HAP-1 (cell line): ENCODE results near the gene NFIB.
A peak's percentile ranks its signal among the peaks of the same experiment; 100 is the strongest.

ENCODE experiments used
- DNase-seq, 2 experiments: peaks; one replicate each; pipeline ENCODE4 v3.0.0-alpha.2; 2016 to 2020; ENCODE audit warnings: low spot score in 2 of 2
- H3K27me3 ChIP-seq: fragments of 250-450 bp; sonication (Bioruptor Pico); 2 replicates; pipeline ENCODE4 v1.5.1; 2020; ENCODE audit warnings: low read depth, mild to moderate bottlenecking, moderate library complexity
- H3K36me3 ChIP-seq: fragments of 250-450 bp; sonication (Bioruptor Pico); replicated peaks from 2 replicates; pipeline ENCODE4 v1.5.1; 2020; ENCODE audit warnings: mild to moderate bottlenecking
- H3K4me1 ChIP-seq: fragments of 250-450 bp; sonication (Bioruptor Pico); 2 replicates; pipeline ENCODE4 v1.5.1; 2020; ENCODE audit warnings: mild to moderate bottlenecking
- H3K4me3 ChIP-seq: fragments of 250-450 bp; sonication (Bioruptor Pico); 2 replicates; pipeline ENCODE4 v1.5.1; 2020; ENCODE audit warnings: mild to moderate bottlenecking, moderate library complexity
- H3K9me3 ChIP-seq: fragments of 250-450 bp; sonication (Bioruptor Pico); 2 replicates; pipeline ENCODE4 v1.5.1; 2020; ENCODE audit warnings: mild to moderate bottlenecking, moderate library complexity
- in situ Hi-C: fragments of 300-500 bp; cut with MboI; formaldehyde crosslinking; loops from 3 replicates; pipeline ENCODE4 v1.14.3; 2020; ENCODE audit warnings: low sequenced_read_pairs, inconsistent platforms, mixed read lengths

The NFIB gene

DNA sequence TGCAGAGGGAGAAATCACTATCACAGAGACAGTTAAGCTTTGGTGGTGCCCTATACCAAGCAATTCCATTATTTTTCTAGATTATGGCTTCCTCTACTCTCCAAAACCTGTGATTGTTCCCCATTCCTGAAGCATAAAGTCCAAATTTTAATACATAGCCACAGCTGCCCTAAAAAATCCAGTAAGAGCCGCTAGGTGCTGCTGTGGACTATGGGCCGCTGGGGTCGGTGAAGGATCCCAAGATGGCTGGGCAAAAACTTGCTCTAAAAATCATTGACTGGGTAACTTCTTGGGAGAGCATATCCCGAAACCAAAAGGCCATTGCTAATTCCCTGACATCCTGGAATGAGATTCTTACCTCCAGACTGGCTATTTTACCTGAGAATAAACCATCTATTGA, 245.3 kb downstream of the NFIB start:
- no peaks in the 10 kb centered on the region for H3K9me3 ChIP-seq
- in situ Hi-C loops = no loop called here
- no peaks in the 10 kb centered on the region for H3K27me3 ChIP-seq
- H3K4me3 ChIP-seq = no peak overlapping the region
- H3K4me1 ChIP-seq = no peaks in the 10 kb centered on the region
- DNase-seq = peak; percentile 16 to 41
- H3K36me3 ChIP-seq = no peaks in the 10 kb centered on the region

DNA sequence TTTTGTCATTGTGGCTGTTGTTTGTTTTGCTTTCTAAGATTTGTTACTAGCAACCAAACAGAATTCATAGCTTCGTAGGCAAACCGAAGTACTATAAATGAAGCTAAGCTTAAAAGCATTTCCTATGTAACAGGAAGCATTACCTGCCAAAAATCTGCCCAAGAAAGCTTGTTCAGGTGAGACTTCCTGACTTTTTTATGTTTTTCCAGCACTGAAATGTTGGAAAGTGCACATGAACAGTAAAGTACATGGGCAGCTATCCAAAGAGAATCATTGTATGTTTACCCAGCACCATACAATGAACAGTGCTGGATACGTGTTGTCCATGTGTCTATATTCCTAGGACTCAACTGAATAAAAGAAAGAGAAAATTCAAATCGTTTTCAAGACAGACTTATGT, 247.1 kb downstream of the NFIB start:
- no peaks in the 10 kb centered on the region for H3K9me3 ChIP-seq
- in situ Hi-C loops = no loop called here
- DNase-seq = no peak
- no peaks in the 10 kb centered on the region for H3K4me1 ChIP-seq
- H3K4me3 ChIP-seq = no peak overlapping the region
- no peaks in the 10 kb centered on the region for H3K36me3 ChIP-seq
- no peaks in the 10 kb centered on the region for H3K27me3 ChIP-seq

DNA sequence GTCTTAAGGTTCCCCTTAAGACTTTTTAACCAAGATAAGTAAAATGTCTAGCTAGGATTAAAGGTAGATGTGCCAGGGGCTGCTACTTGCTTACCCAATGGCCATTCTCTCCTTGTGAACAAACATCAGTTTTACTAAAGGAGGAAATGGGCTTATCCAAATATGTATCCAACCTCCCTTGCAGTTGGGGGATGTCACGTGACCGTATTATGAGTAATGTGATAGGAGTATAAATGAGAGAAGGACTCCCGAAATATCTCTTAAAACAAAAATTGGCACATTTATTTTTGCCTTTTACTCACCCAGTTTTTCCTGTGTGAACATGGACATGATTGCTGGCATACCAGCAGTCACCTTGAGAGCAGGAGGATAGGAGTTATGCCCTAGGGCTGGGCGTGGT, 247.9 kb downstream of the NFIB start:
- Histone ChIP-seq H3K4me3 (no peak overlapping the region), H3K4me1 (no peaks in the 10 kb centered on the region), H3K36me3 (no peaks in the 10 kb centered on the region), H3K27me3 (no peaks in the 10 kb centered on the region), H3K9me3 (no peaks in the 10 kb centered on the region)
- DNase-seq = no peak
- in situ Hi-C loops = no loop called here

DNA sequence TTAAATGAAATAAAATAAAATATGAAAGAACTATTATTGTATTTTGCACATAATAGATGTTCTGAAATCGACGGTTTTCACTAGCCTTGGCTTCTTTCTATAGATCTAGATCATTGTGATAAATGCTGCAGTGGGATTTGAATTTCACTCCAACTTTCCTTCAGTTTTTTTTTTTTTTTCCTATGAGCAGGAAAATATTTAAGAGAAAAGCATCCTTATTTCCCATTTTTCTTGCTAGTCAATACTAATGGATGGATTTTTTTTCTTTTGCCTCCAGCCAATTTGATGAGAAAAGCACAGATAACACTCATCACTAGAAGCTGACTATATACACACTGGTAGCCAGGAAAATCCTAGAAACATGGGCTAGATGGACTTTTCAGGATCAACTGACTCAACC, 249.0 kb downstream of the NFIB start:
- in situ Hi-C loops = no loop called here

DNA sequence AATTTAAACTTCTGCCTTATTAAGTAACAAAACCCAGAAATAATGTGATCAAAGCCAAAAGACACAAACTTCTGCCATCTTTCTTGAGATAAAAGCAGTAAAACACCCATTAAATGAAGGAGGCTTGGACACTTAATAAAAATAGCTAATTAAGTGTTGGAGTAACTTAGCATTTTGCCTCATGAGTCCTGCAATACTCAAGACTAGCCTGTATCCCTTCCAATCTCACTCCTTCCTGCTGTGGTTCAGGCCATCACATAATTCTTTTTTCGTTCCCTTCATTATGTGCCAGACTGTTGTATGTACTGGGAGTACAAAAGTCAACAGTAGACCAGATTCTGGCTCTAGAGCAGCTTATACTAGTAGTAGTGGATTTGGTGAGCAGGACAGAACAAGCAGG, 250.2 kb downstream of the NFIB start:
- no peak for DNase-seq
- no peaks in the 10 kb centered on the region for H3K27me3 ChIP-seq
- no peaks in the 10 kb centered on the region for H3K9me3 ChIP-seq
- no peaks in the 10 kb centered on the region for H3K36me3 ChIP-seq
- in situ Hi-C loops = no loop called here
- H3K4me1 ChIP-seq = no peaks in the 10 kb centered on the region
- no peak overlapping the region for H3K4me3 ChIP-seq

More for the DNA sequence above, 249.0 kb downstream of the NFIB start:
- no peaks in the 10 kb centered on the region for H3K9me3 ChIP-seq
- no peak overlapping the region for H3K4me3 ChIP-seq
- H3K4me1 ChIP-seq = no peaks in the 10 kb centered on the region
- DNase-seq = no peak
- no peaks in the 10 kb centered on the region for H3K36me3 ChIP-seq
- no peaks in the 10 kb centered on the region for H3K27me3 ChIP-seq

DNA sequence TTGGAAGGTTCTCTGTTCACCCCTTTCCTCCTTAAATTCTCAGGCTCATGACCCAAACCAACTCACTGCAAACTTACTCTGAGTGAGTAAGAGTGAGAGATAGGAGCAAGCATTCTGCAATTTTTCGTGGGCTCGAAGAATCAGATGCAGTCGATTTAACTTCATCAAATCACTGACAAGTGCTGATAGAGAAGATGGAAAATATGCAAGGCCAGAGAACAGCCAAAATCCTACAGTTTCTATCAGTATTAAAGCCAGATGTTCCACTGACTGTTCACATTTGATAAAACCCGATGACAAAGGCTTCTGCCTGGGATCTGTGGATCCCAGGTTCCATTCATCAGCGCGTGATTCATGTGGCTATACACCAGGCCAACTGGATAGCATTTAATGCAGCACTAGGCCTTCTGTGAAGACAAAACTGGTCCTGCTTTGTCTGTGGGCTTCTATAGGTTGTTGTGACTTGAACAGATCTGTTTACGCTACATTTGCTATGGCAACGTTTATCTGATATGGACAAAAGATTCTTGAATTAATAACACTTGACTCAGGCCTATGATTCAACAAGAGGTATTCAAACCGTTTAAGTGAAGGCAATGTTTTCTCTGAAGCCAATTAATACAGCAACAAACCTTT, 251.2 kb downstream of the NFIB start:
- no peak overlapping the region for H3K4me3 ChIP-seq
- no peak for DNase-seq
- H3K27me3 ChIP-seq = no peaks in the 10 kb centered on the region
- in situ Hi-C loops = no loop called here
- H3K4me1 ChIP-seq = no peaks in the 10 kb centered on the region
- no peaks in the 10 kb centered on the region for H3K9me3 ChIP-seq
- no peaks in the 10 kb centered on the region for H3K36me3 ChIP-seq

DNA sequence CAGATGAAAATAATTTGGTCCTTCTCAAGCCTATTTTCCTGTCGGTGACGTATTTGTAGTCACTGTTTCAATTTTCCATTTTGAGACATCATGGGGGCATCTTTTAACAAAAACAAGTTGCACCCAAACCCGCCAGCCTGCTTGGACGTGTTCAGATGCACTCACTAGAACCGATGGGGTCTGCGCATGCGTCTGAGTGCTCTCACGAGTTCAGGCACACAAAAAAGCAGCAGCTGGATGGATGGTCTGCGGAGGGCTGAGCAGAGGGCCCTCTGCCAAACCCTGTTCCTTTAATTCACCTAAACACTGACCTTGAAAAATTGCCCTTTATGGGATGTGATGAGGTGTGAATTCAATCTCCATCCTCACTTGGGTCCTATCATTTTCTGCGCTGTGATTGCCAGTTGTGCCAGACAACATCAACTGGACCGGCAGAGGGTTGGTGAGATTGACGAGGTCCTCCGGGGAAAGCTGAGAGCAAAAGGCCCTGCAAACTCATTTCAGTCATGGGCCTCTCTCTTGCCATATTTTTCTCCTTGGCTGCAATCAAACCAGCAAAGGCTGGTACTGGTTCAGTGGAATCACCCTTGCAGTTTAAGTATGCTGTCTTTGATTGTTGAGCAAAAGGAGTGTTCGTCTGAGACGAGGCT, 251.9 kb downstream of the NFIB start:
- in situ Hi-C loops = no loop called here
- H3K4me3 ChIP-seq = no peak overlapping the region

DNA sequence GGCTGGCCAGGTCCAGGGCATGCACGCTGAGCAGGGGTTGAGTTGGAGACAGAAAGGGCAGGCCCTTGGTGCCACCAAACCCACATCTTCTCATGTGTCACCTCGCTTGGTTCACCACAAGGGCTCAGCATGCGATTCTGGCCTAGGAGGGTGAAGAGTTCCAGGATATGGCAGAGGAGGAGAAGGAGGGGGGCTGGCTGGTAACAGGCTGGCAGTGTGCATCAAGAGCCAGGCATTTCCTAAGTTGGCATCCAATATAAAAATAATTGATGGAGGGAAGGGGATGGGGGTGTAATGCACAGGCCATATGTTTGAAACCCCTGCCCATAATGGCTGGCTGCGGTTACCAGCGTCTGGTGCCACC, 255.6 kb downstream of the NFIB start:
- in situ Hi-C loops = no loop called here
- no peak overlapping the region for H3K4me3 ChIP-seq
- H3K9me3 ChIP-seq = no peaks in the 10 kb centered on the region
- H3K4me1 ChIP-seq = no peaks in the 10 kb centered on the region
- no peaks in the 10 kb centered on the region for H3K36me3 ChIP-seq
- H3K27me3 ChIP-seq = no peaks in the 10 kb centered on the region; the same call in 1 of the 2 replicates
- no peak for DNase-seq

More for the DNA sequence above, 251.9 kb downstream of the NFIB start:
- no peak for DNase-seq
- no peaks in the 10 kb centered on the region for H3K27me3 ChIP-seq
- H3K36me3 ChIP-seq = no peaks in the 10 kb centered on the region
- H3K4me1 ChIP-seq = no peaks in the 10 kb centered on the region
- H3K9me3 ChIP-seq = no peaks in the 10 kb centered on the region

DNA sequence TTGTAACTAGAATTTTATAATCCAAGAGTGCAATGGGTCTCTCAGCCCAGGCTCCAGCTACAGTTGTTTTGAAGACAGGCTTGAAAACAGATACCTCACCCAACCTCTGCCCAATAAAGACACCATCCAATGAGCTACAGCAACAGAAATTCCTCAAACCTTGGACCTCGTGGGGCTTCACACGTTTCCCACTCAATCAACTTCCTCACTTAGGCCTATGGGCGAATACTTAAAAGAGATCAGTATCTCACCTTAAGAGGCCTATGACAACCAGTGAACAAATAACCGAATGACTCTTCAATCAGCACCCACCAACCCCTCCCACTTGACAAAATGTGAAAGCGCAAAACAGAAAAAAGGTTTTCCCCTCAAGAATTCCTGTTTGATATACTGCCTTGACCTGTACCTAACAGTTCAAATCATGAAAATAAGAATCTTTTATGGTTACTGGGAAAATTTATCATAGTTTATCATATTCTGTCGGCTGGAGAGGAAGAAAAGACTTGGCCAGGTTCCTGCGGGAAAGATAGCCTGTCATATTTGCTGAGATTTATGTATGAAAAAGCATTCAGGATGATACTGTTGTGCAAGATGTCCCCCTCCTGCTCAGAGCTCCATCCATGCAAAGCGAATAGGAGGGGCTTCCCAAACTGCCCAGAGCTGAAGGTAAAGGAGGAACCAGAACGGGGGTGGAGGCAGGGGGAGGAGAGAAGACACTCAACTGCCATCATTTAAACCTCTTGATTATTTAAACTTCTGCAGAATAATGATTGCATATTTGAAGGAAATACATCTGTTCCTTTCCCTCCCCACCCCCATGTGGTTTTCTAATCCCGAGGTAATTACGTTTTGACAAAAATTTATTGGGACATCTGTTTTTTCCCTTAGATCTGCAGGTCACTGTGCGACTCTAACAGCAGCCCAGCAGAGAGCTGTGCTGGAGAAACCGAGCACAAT, 256.3 kb downstream of the NFIB start:
- Histone ChIP-seq H3K9me3 (no peaks in the 10 kb centered on the region), H3K36me3 (no peaks in the 10 kb centered on the region), H3K4me3 (no peak overlapping the region), H3K4me1 (no peaks in the 10 kb centered on the region), H3K27me3 (no peaks in the 10 kb centered on the region; the same call in 1 of the 2 replicates)
- no peak for DNase-seq
- in situ Hi-C loops = no loop called here

DNA sequence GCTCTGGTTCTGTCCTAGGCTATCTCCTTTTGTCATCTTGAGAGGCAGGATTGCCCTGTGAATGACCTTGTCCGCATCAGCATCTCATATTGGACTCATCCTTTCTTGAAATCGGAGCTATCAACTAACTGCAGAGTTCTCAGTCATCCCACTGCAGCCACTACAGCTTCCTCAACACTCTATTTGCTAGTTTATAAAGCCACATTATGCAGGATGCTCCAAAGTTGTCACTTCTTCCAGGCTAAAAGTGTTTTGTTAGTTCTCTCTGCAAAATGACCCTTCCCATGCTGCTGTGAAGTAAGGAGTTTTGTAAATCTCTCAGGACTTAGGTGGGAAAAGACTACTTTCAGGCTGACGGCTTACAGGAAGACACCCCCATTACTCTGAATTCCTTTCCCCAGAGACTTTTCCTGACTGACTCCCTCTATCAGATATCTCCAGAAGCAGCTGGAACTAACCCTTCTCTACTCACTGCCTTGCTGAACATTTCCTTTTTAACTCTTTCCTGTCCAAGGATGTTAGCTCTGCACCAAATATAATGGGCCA, 257.6 kb downstream of the NFIB start:
- in situ Hi-C loops = no loop called here
- DNase-seq = no peak
- H3K36me3 ChIP-seq = no peaks in the 10 kb centered on the region
- H3K4me1 ChIP-seq = no peaks in the 10 kb centered on the region
- H3K4me3 ChIP-seq = no peak overlapping the region
- no peaks in the 10 kb centered on the region for H3K9me3 ChIP-seq
- no peaks in the 10 kb centered on the region; the same call in 1 of the 2 replicates for H3K27me3 ChIP-seq

DNA sequence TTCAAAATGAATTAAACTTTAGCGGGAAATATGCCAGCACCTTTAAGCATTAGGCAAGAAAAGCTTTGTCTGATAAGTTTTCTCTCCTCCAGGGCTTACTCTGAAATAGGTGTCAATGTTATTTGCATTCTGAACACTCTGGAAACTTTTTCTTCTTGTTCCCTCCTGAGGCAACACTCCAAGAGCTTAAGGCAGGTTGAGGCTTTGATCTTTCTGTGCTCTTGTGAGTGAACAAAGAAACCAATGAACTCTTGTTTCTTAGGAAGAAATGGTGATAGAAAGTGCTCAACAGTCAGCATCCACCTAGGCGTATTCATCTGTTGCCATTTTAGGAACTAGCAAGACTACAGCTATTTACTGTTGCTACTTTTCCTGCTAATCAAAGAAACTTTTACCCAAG, 259.8 kb downstream of the NFIB start:
- no peaks in the 10 kb centered on the region; the same call in 1 of the 2 replicates for H3K27me3 ChIP-seq
- no peak for DNase-seq
- in situ Hi-C loops = no loop called here

DNA sequence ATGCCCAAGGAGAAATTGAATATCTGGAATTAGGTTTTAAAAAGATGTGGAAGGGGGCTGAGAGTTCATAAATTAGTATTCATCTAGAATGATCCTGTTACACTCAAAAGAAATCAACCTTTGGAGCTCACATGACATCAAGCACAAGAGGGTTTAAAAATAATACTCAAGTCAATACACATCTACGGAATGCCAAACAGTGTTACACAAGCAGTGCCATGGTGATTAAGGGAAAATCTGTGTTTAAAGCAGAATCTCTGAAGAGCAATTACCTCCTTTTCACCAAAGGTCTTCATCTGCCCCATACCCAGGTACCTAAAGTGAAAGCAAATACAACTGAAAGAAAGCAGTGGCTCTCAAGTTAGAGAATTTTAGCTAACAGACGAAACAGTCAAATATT, 261.6 kb downstream of the NFIB start:
- no peak overlapping the region for H3K4me3 ChIP-seq
- H3K9me3 ChIP-seq = no peaks in the 10 kb centered on the region
- no peak for DNase-seq
- H3K36me3 ChIP-seq = no peaks in the 10 kb centered on the region
- H3K27me3 ChIP-seq = no peaks in the 10 kb centered on the region; the same call in 1 of the 2 replicates
- H3K4me1 ChIP-seq = no peaks in the 10 kb centered on the region
- in situ Hi-C loops = no loop called here

More for the DNA sequence above, 259.8 kb downstream of the NFIB start:
- no peaks in the 10 kb centered on the region for H3K36me3 ChIP-seq
- no peak overlapping the region for H3K4me3 ChIP-seq
- H3K4me1 ChIP-seq = no peaks in the 10 kb centered on the region
- no peaks in the 10 kb centered on the region for H3K9me3 ChIP-seq

DNA sequence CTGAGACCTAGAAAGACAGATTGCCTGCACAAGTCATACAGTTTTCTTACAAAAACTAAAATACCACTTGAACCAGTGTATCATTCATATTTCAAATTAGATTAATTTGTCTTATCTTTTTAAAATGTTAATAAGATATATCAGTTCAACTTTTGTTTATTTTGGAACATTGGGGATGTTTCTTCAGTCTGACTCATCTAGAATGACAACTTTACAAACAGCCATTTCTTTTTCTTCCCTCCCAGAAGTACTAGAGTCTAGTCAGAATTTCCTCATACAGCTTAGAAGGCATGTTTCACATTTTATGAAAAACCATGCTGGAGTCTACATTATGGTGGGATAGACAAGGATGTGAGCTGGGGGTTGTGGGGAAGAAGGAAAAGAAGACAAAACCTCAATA, 262.5 kb downstream of the NFIB start:
- in situ Hi-C loops = no loop called here
- H3K4me1 ChIP-seq = no peaks in the 10 kb centered on the region
- H3K4me3 ChIP-seq = no peak overlapping the region
- H3K27me3 ChIP-seq = no peaks in the 10 kb centered on the region; the same call in 1 of the 2 replicates
- DNase-seq = no peak
- no peaks in the 10 kb centered on the region for H3K9me3 ChIP-seq
- H3K36me3 ChIP-seq = no peaks in the 10 kb centered on the region
